ENCODE results near the gene RHOT2. TPM values are rescaled to one million over a fixed set of nuclear protein-coding genes. Genes with fewer than 3 reads are reported as not detected.
A peak's percentile ranks its signal among the peaks of the same experiment; 100 is the strongest.

RHOT2 gene
- total RNA-seq, 1 donor from 2014 or later: 90.3 TPM

DNA sequence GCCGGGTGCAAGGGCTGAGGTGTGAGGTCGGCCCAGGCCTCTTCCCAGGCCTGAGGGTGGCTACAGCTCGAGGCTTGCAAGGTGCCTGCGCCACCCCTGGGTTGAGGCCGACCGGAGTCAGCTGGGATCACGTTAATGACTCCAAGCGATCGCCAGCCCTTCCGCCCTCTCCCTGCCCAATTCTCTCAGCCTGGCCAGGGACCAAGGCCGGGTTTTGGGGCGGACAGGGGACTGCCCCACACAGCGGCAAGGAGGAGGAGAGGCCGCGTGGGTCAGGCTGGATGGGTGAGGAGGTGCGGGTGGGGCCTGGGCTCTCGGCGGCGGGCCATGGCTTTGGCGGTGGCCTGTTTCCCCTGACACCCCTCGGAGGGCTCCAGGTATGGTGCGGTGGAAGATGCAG is 25.4 kb downstream of the RHOT2 start:
- Histone ChIP-seq H3K36me3 (no peaks in the 10 kb centered on the region), H3K27ac (replicated peaks) (no peak overlapping the region), H3K27me3 (ENCODE audit: low read depth) (peaks cover 74% of the 10 kb centered on the region), H3K4me3 (no peak overlapping the region), H3K4me1 (peaks cover 48% of the 10 kb centered on the region), H3K9me3 (replicated peaks) (no peaks in the 10 kb centered on the region)
- DNase-seq: no peak
- TF ChIP-seq, protein P1, sequence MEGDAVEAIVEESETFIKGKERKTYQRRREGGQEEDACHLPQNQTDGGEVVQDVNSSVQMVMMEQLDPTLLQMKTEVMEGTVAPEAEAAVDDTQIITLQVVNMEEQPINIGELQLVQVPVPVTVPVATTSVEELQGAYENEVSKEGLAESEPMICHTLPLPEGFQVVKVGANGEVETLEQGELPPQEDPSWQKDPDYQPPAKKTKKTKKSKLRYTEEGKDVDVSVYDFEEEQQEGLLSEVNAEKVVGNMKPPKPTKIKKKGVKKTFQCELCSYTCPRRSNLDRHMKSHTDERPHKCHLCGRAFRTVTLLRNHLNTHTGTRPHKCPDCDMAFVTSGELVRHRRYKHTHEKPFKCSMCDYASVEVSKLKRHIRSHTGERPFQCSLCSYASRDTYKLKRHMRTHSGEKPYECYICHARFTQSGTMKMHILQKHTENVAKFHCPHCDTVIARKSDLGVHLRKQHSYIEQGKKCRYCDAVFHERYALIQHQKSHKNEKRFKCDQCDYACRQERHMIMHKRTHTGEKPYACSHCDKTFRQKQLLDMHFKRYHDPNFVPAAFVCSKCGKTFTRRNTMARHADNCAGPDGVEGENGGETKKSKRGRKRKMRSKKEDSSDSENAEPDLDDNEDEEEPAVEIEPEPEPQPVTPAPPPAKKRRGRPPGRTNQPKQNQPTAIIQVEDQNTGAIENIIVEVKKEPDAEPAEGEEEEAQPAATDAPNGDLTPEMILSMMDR (IDR thresholded peaks at IDR 0.05; ENCODE audit: borderline replicate concordance): no peak
- intact Hi-C loops (cut with micrococcal nuclease): no loop called here

DNA sequence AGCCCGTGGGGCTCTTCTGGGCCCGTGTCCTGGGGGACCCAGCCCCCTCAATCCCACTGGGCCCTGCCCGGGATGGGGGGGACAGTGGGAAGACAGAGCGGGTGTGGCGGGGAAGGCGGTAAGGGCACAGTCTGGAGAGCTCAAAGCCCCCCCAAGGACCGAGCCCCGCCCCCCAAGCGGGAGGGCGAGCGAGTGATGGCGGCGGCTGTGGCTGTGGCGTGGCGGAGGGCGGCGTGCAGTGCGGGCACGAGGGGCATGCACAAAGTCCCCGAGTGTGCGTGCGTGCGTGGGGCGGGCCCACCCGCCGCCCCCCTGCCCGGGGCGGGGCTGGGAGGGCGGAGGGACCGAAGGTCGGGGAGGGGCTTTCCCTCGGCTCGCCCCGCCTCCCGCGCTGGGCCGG is 25.8 kb downstream of the RHOT2 start:
- intact Hi-C loops (cut with micrococcal nuclease): no loop called here
- Histone ChIP-seq H3K27me3 (ENCODE audit: low read depth) (peaks cover 78% of the 10 kb centered on the region), H3K27ac (replicated peaks) (no peak overlapping the region), H3K36me3 (no peaks in the 10 kb centered on the region), H3K4me1 (peaks cover 44% of the 10 kb centered on the region), H3K4me3 (peak overlapping the region; percentile 23), H3K9me3 (replicated peaks) (no peaks in the 10 kb centered on the region)
- no peak for DNase-seq
- TF ChIP-seq, protein P1 (IDR thresholded peaks at IDR 0.05; ENCODE audit: borderline replicate concordance): no peak

DNA sequence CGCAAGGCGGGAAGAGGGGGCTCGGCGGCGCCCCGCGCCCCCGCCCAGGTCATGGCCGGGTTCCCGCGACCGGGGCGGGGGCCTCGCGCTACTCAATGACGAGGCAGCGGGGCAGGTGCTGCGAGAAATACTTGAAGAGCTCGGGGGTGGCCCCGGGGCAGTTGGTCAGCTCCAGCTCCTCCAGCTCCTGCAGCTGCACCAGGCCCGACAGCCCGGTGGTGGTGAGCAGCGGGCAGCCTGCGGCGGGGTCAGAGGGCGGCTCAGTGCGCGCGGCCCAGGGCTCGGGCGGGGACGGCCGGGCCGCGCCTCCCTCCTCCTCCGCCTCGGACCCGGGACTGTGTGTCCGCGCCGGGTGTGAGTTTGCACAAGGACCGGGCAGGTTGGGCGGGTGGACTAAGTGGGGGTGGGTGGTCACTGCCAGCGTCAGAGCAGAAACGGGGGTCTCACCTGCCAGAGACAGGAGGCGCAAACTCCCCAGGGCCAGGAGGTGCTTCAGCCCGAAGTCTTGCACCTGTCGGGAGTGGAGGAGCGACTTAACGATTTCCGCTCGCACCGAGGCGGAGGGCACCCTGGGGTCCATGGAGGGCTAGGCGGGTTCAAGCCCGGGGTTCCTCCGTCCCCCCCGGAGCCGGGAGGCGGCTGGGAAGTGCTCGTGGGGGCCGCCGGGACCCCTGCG is 26.4 kb downstream of the RHOT2 start:
- intact Hi-C loops (cut with micrococcal nuclease): no loop called here
- Histone ChIP-seq H3K4me3 (peak overlapping the region; percentile 23), H3K4me1 (peaks cover 39% of the 10 kb centered on the region), H3K27me3 (ENCODE audit: low read depth) (peaks cover 83% of the 10 kb centered on the region), H3K36me3 (no peaks in the 10 kb centered on the region), H3K9me3 (replicated peaks) (no peaks in the 10 kb centered on the region), H3K27ac (replicated peaks) (no peak overlapping the region)
- TF ChIP-seq, protein P1 (IDR thresholded peaks at IDR 0.05; ENCODE audit: borderline replicate concordance): no peak
- DNase-seq: no peak

DNA sequence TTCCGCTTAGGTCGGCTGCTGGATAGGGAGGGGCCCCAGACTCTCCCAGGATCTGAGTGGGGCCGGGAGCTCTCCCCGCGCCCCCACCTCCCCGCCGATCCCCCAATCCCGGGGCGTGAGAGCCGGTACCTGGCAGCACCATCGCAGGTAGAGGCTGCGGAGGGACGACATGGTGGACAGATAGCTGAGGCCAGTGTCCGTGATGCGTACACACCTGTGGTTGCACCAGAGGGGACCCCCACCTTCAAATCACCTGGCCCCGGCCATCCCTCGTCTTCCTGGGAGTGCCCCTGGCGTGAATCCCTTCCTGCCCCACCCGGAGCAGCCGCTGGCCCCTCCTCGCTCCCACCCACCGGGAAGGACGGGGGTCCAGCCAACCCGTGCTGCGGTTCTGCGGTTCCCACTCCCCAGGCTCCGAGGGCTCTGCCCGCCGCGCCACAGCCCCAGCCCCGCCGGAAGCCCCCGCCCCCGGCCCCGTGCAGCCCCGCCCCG is 27.0 kb downstream of the RHOT2 start:
- Histone ChIP-seq H3K4me3 (peak overlapping the region; percentile 23), H3K4me1 (peaks cover 33% of the 10 kb centered on the region), H3K36me3 (no peaks in the 10 kb centered on the region), H3K9me3 (replicated peaks) (no peaks in the 10 kb centered on the region), H3K27ac (replicated peaks) (no peak overlapping the region), H3K27me3 (ENCODE audit: low read depth) (peaks cover 89% of the 10 kb centered on the region)
- intact Hi-C loops (cut with micrococcal nuclease): no loop called here
- no peak for DNase-seq
- TF ChIP-seq, protein P1 (IDR thresholded peaks at IDR 0.05; ENCODE audit: borderline replicate concordance): no peak

DNA sequence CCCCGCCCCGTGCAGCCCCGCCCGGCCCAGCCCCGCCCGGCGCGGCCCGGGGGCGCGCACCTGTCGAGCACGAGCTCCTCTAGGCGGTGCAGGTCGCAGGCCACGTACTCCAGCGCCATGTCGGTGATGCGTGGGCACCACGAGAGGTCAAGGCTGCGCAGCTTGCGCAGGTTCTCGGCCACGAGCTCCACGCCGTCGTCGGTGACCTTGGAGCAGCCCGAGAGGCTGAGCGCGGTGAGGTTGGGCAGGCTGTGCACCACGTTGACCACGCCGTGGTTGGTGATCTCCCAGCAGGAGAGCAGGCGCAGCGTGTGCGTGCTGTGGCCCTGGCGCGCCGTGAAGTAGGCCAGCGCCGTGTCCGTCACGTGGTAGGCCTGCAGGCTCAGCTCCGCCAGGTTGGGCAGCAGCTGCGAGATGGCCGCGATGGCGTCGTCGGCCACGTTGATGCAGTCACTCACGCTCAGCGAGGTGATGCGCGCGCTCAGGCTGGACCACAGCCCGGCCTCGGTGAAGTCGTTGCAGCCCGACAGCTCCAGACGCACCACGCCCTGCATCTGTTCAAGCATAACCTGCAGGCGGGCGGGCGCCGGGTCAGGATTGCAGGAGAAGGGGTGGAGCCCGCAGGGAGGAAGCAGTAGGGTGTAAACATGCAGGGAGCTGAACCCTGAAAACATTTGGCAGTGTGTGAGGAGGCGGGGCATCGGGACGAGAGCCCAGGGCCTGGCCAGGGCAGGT is 27.6 kb downstream of the RHOT2 start:
- no peak overlapping the region for H3K27ac ChIP-seq (replicated peaks)
- H3K4me1 ChIP-seq: peaks cover 32% of the 10 kb centered on the region
- intact Hi-C loops (cut with micrococcal nuclease): no loop called here
- DNase-seq: no peak
- no peaks in the 10 kb centered on the region for H3K9me3 ChIP-seq (replicated peaks)
- peak overlapping the region; percentile 40 for H3K4me3 ChIP-seq
- TF ChIP-seq, protein P1 (IDR thresholded peaks at IDR 0.05; ENCODE audit: borderline replicate concordance): no peak
- no peaks in the 10 kb centered on the region for H3K36me3 ChIP-seq
- peaks cover 95% of the 10 kb centered on the region for H3K27me3 ChIP-seq (ENCODE audit: low read depth)

All from left ventricle myocardium inferior (tissue), 1 donor.